ENCODE data around the gene DPP7. TPM values are rescaled to one million over a fixed set of nuclear protein-coding genes. Genes with fewer than 3 reads are reported as not detected.
"Not testable (repeated sequence)": the region's sequence is repeated elsewhere in the genome, so short reads cannot be mapped to it uniquely, and the experiment has no call there.

The DPP7 gene
- polyA plus RNA-seq, 3 donors = 24.0 to 29.6 (median 27.7) TPM

GRCh38 chr9:137135154-137135553 is 20.6 kb upstream of the DPP7 start:
- not testable (repeated sequence) for DNase-seq

GRCh38 chr9:137134191-137134590 is 19.7 kb upstream of the DPP7 start:
- no peak for DNase-seq

- DNase-seq = no peak
Observed at GRCh38 chr9:137130176-137130755, 15.7 kb upstream of the DPP7 start.

- peak; percentile 86 for DNase-seq
Observed at GRCh38 chr9:137129456-137130175, 15.1 kb upstream of the DPP7 start.

GRCh38 chr9:137128862-137129455 is 14.4 kb upstream of the DPP7 start:
- DNase-seq = no peak

GRCh38 chr9:137128158-137128861 is 13.8 kb upstream of the DPP7 start:
- no peak for DNase-seq

- no peak for DNase-seq
Observed at GRCh38 chr9:137127301-137128157, 13.0 kb upstream of the DPP7 start.

- DNase-seq = no peak
Observed at GRCh38 chr9:137126786-137127185, 12.3 kb upstream of the DPP7 start.

- not testable (repeated sequence) for DNase-seq
Observed at GRCh38 chr9:137123952-137124462, 9.5 kb upstream of the DPP7 start.

GRCh38 chr9:137123468-137123837 is 8.9 kb upstream of the DPP7 start:
- no peak for DNase-seq

GRCh38 chr9:137122796-137123467 is 8.4 kb upstream of the DPP7 start:
- DNase-seq = not testable (repeated sequence)

- DNase-seq = not testable (repeated sequence)
Observed at GRCh38 chr9:137121927-137122795, 7.6 kb upstream of the DPP7 start.

- not testable (repeated sequence) for DNase-seq
Observed at GRCh38 chr9:137118092-137118603, 3.6 kb upstream of the DPP7 start.

GRCh38 chr9:137117269-137117731 is 2.8 kb upstream of the DPP7 start:
- DNase-seq = no peak

GRCh38 chr9:137116728-137117127 is 2.2 kb upstream of the DPP7 start:
- DNase-seq = no peak

- DNase-seq = no peak
Observed at GRCh38 chr9:137116027-137116507, 1.5 kb upstream of the DPP7 start.

GRCh38 chr9:137115394-137116026 is 977 bp upstream of the DPP7 start:
- DNase-seq = no peak

GRCh38 chr9:137114220-137114612 is 317 bp downstream of the DPP7 start:
- DNase-seq = no peak
